ENCODE measurements around the gene GNB3. TPM values are rescaled to one million over a fixed set of nuclear protein-coding genes. Genes with fewer than 3 reads are reported as not detected.
"Not testable (repeated sequence)": the region's sequence is repeated elsewhere in the genome, so short reads cannot be mapped to it uniquely, and the experiment has no call there.

GNB3 gene
- total RNA-seq, 1 donor from 2014 or later, result 10.4 TPM

GRCh38 chr12:6890789-6891645, 50.3 kb downstream of the GNB3 start:
- peaks cover 0 to 4% of the 10 kb centered on the region in 2 donors for H3K36me3 ChIP-seq
- intact Hi-C loops (cut with DNase I), result loop anchor here (1.0 to 2.0 kb wide), 4 partner anchors 13 to 39 kb away; partner anchors contain the start of genes LRRC23, SPSB2 and USP5
- no peaks in the 10 kb centered on the region for H3K27me3 ChIP-seq
- H3K9me3 ChIP-seq, result no peaks in the 10 kb centered on the region
- peaks cover 0 to 6% of the 10 kb centered on the region in 2 donors for H3K4me1 ChIP-seq
- H3K4me3 ChIP-seq, result peak overlapping the region; percentile 54 to 72
- TF ChIP-seq CTCF (IDR thresholded peaks at IDR 0.05), result peak; percentile 82 to 94 (median 83)
- H3K27ac ChIP-seq, result peak overlapping the region; percentile 92 to 93
- DNase-seq (ENCODE audit: low spot score in 2 of 2), result peak; percentile 88 to 98

- peaks cover 0 to 4% of the 10 kb centered on the region in 2 donors for H3K36me3 ChIP-seq
- no peaks in the 10 kb centered on the region for H3K27me3 ChIP-seq
- H3K4me3 ChIP-seq, result peak overlapping the region; percentile 54 to 72
- no peaks in the 10 kb centered on the region for H3K9me3 ChIP-seq
- intact Hi-C loops (cut with DNase I), result loop anchor here (1.0 to 2.0 kb wide), 4 partner anchors 13 to 39 kb away; partner anchors contain the start of genes LRRC23, SPSB2 and USP5
- H3K4me1 ChIP-seq, result peaks cover 0 to 6% of the 10 kb centered on the region in 2 donors
- DNase-seq (ENCODE audit: low spot score in 2 of 2), result no peak
- TF ChIP-seq CTCF (IDR thresholded peaks at IDR 0.05), result no peak
- H3K27ac ChIP-seq, result peak overlapping the region; percentile 92 to 93
These were observed 50.9 kb downstream of the GNB3 start for GRCh38 chr12:6891646-6892001.

GRCh38 chr12:6892683-6893082, 52.0 kb downstream of the GNB3 start:
- H3K4me1 ChIP-seq; DNase-seq (ENCODE audit: low spot score in 2 of 2); H3K9me3 ChIP-seq; intact Hi-C loops (cut with DNase I); H3K36me3 ChIP-seq; H3K27me3 ChIP-seq; H3K4me3 ChIP-seq; H3K27ac ChIP-seq: not testable (repeated sequence)

GRCh38 chr12:6894321-6894720, 53.6 kb downstream of the GNB3 start:
- Histone ChIP-seq H3K4me1 (peaks cover 0 to 6% of the 10 kb centered on the region in 2 donors), H3K4me3 (no peak overlapping the region), H3K36me3 (no peaks in the 10 kb centered on the region), H3K27me3 (no peaks in the 10 kb centered on the region), H3K27ac (no peak overlapping the region), H3K9me3 (no peaks in the 10 kb centered on the region)
- intact Hi-C loops (cut with DNase I), result no loop called here
- TF ChIP-seq CTCF (IDR thresholded peaks at IDR 0.05), result no peak
- DNase-seq (ENCODE audit: low spot score in 2 of 2), result no peak

Other genes starting within 250 kb of the GNB3 start
- 185 TPM for gene CHD4, start 233.5 kb upstream of the GNB3 start, total RNA-seq
- gene LPAR5, start 205.0 kb upstream of the GNB3 start, total RNA-seq, result 0.21 TPM
- 10.6 TPM for gene ACRBP, start 193.5 kb upstream of the GNB3 start, total RNA-seq
- 2.6 TPM for gene ING4, start 177.8 kb upstream of the GNB3 start, total RNA-seq
- gene ZNF384, start 151.6 kb upstream of the GNB3 start, total RNA-seq, result 15.1 TPM
- gene PIANP, start 140.1 kb upstream of the GNB3 start, total RNA-seq, result not detected
- gene COPS7A, start 116.9 kb upstream of the GNB3 start, total RNA-seq, result 221 TPM
- gene MLF2, start 87.8 kb upstream of the GNB3 start, total RNA-seq, result 145 TPM
- gene PTMS, start 74.6 kb upstream of the GNB3 start, total RNA-seq, result 361 TPM
- not detected for gene LAG3, start 68.4 kb upstream of the GNB3 start, total RNA-seq
- gene CD4, start 51.4 kb upstream of the GNB3 start, total RNA-seq, result 2.6 TPM
- 9.4 TPM for gene GPR162, start 19.1 kb upstream of the GNB3 start, total RNA-seq
- gene P3H3, start 12.5 kb upstream of the GNB3 start, total RNA-seq, result 62.2 TPM
- not detected for gene CDCA3, start 10.4 kb downstream of the GNB3 start, total RNA-seq
- 46.2 TPM for gene USP5, start 11.2 kb downstream of the GNB3 start, total RNA-seq
- gene TPI1, start 26.6 kb downstream of the GNB3 start, total RNA-seq, result 482 TPM
- 14.5 TPM for gene SPSB2, start 32.4 kb downstream of the GNB3 start, total RNA-seq
- gene LRRC23, start 63.9 kb downstream of the GNB3 start, total RNA-seq, result 6.6 TPM
- 30.3 TPM for gene ENO2, start 73.7 kb downstream of the GNB3 start, total RNA-seq
- gene ATN1, start 87.0 kb downstream of the GNB3 start, total RNA-seq, result 207 TPM
- gene RNU7-1, start 102.9 kb downstream of the GNB3 start, total RNA-seq, result not detected
- gene C12orf57, start 103.1 kb downstream of the GNB3 start, total RNA-seq, result 558 TPM
- 1.7 TPM for gene PTPN6, start 110.4 kb downstream of the GNB3 start, total RNA-seq
- gene PHB2, start 129.7 kb downstream of the GNB3 start, total RNA-seq, result 85.5 TPM
- 37.4 TPM for gene EMG1, start 130.0 kb downstream of the GNB3 start, total RNA-seq
- gene LPCAT3, start 177.6 kb downstream of the GNB3 start, total RNA-seq, result 23.0 TPM
- 273 TPM for gene C1S, start 219.8 kb downstream of the GNB3 start, total RNA-seq